ENCODE results near the gene PTPRA. TPM values are rescaled to one million over a fixed set of nuclear protein-coding genes. Genes with fewer than 3 reads are reported as not detected.

PTPRA gene
- total and polyA plus RNA-seq, 2 of the 13 experiments (the other 11 are each of a cell fraction or from before 2014, with no cell fraction given), result 47.2 to 127 TPM

GRCh38 chr20:2840138-2840966 lies 32.9 kb upstream of the PTPRA start, which contains the start of the genes PCED1A and VPS16 (continued):
- 0 out of 2 replicates have a peak, but pooled peaks have one; percentile 23 for TF ChIP-seq NFE2 (CRISPR knock-in tag; IDR thresholded peaks at IDR 0.05)
- TF ChIP-seq REL (CRISPR knock-in tag; conservative IDR thresholded peaks at IDR 0.05), result peak; percentile 77; the same call in 1 of the 2 replicates
- peak; percentile 99 for TF ChIP-seq ZNF879 (CRISPR knock-in tag; IDR thresholded peaks at IDR 0.05)
- TF ChIP-seq ZFAT (CRISPR knock-in tag; conservative IDR thresholded peaks at IDR 0.05), result peak; percentile 79; the same call in 1 of the 2 replicates
- peak; percentile 99 for TF ChIP-seq ZNF546 (CRISPR knock-in tag; conservative IDR thresholded peaks at IDR 0.05)
- peak; percentile 89 to 93 for TF ChIP-seq POLR2A (IDR thresholded peaks at IDR 0.05; ENCODE audit: insufficient read depth in 1 of 2, low read depth in 2 of 2, low read length in 2 of 2)
- TF ChIP-seq ZBTB37 (CRISPR knock-in tag; IDR thresholded peaks at IDR 0.05), result no peak
- TF ChIP-seq FOSL2 (CRISPR knock-in tag; IDR thresholded peaks at IDR 0.05), result peak; percentile 56
- no peak for TF ChIP-seq RNF219 (CRISPR knock-in tag; IDR thresholded peaks at IDR 0.05)
- peak; percentile 99 for TF ChIP-seq ZNF547 (CRISPR knock-in tag; IDR thresholded peaks at IDR 0.05)
- TF ChIP-seq ZNF580 (CRISPR knock-in tag; IDR thresholded peaks at IDR 0.05; ENCODE audit: borderline replicate concordance, low read depth), result peak; percentile 94
- peak; percentile 96 for TF ChIP-seq ERF (CRISPR knock-in tag; IDR thresholded peaks at IDR 0.05)
- TF ChIP-seq TBL1XR1 (IDR thresholded peaks at IDR 0.05; ENCODE audit: borderline replicate concordance, low read length, partially characterized antibody), result peak; percentile 52
- TF ChIP-seq SIX1 (CRISPR knock-in tag; IDR thresholded peaks at IDR 0.05; ENCODE audit: borderline replicate concordance), result peak; percentile 15; the same call in 1 of the 2 replicates
- TF ChIP-seq CHCHD3 (CRISPR knock-in tag; IDR thresholded peaks at IDR 0.05), result peak; percentile 97; the same call in 1 of the 2 replicates
- TF ChIP-seq HBP1 (CRISPR knock-in tag; IDR thresholded peaks at IDR 0.05; ENCODE audit: low read depth), result peak; percentile 76; the same call in 1 of the 2 replicates
- peak; percentile 67 for TF ChIP-seq NFKB2 (CRISPR knock-in tag; IDR thresholded peaks at IDR 0.05; ENCODE audit: borderline replicate concordance)
- peak; percentile 72 for TF ChIP-seq SNAI1 (CRISPR knock-in tag; IDR thresholded peaks at IDR 0.05; ENCODE audit: borderline replicate concordance)
- TF ChIP-seq ZNF136 (CRISPR knock-in tag; IDR thresholded peaks at IDR 0.05; ENCODE audit: low read depth), result peak; percentile 95
- TF ChIP-seq ZNF747 (CRISPR knock-in tag; IDR thresholded peaks at IDR 0.05; ENCODE audit: borderline replicate concordance), result peak; percentile 97
- peak; percentile 87; the same call in 1 of the 2 replicates for TF ChIP-seq ZNF570 (CRISPR knock-in tag; IDR thresholded peaks at IDR 0.05; ENCODE audit: borderline replicate concordance)
- TF ChIP-seq ZBTB34 (CRISPR knock-in tag; IDR thresholded peaks at IDR 0.05), result 0 out of 2 replicates have a peak, but pooled peaks have one; percentile 36
- TF ChIP-seq ZNF20 (CRISPR knock-in tag; IDR thresholded peaks at IDR 0.05), result peak; percentile 88
